ENCODE results near the gene AFF2. TPM values are rescaled to one million over a fixed set of nuclear protein-coding genes. Genes with fewer than 3 reads are reported as not detected.

AFF2 gene
- polyA plus RNA-seq, 1 of the 3 experiments (the other 2 are of a cell fraction): not detected

- no peak for TF ChIP-seq MXI1 (IDR thresholded peaks at IDR 0.05; ENCODE audit: low read depth, low read length)
These were observed 92.2 kb downstream of the AFF2 start (continued) for GRCh38 chrX:148592595-148592994.

GRCh38 chrX:148593146-148593545, 92.7 kb downstream of the AFF2 start:
- H3K36me3 ChIP-seq (replicated peaks in 1 of 2; ENCODE audit: control insufficient read depth in 1 of 2, insufficient read depth in 2 of 2, low read length in 1 of 2): no peaks in the 10 kb centered on the region
- H3K4me3 ChIP-seq (ENCODE audit: low read depth in 2 of 2, low read length in 1 of 2): no peak overlapping the region
- TF ChIP-seq ELF1 (IDR thresholded peaks at IDR 0.05): no peak
- H3K4me1 ChIP-seq (ENCODE audit: control insufficient read depth in 1 of 2, insufficient read depth in 2 of 2, low read depth in 1 of 2, low read length in 1 of 2): no peaks in the 10 kb centered on the region
- no peaks in the 10 kb centered on the region for H3K9me2 ChIP-seq
- no peaks in the 10 kb centered on the region for H4K20me1 ChIP-seq (ENCODE audit: insufficient read depth)
- no peaks in the 10 kb centered on the region for H3K27me3 ChIP-seq (ENCODE audit: insufficient read depth)
- H3K9ac ChIP-seq: no peak overlapping the region
- no peak for DNase-seq
- H2AFZ ChIP-seq (ENCODE audit: low read depth): no peak overlapping the region
- no peaks in the 10 kb centered on the region for H3K79me2 ChIP-seq (ENCODE audit: insufficient read depth)
- no peaks in the 10 kb centered on the region for H3F3A ChIP-seq (replicated peaks; ENCODE audit: insufficient read depth)
- H3K27ac ChIP-seq (ENCODE audit: low read depth in 2 of 2, low read length in 1 of 2): no peak overlapping the region
- H3K4me2 ChIP-seq: no peak overlapping the region
- 2% methylated on average over 2 of the region's 2 CpGs for WGBS (ENCODE audit: low lambda C conversion rate)
- CTCF ChIA-PET: no interaction called here
- H3K9me3 ChIP-seq: no peaks in the 10 kb centered on the region
- POLR2A ChIA-PET: no interaction called here

- Histone ChIP-seq H4K20me1 (ENCODE audit: insufficient read depth) (no peaks in the 10 kb centered on the region), H3K4me2 (no peak overlapping the region), H3K4me1 (ENCODE audit: control insufficient read depth in 1 of 2, insufficient read depth in 2 of 2, low read depth in 1 of 2, low read length in 1 of 2) (no peaks in the 10 kb centered on the region), H3K4me3 (ENCODE audit: low read depth in 2 of 2, low read length in 1 of 2) (no peak overlapping the region), H3K79me2 (ENCODE audit: insufficient read depth) (no peaks in the 10 kb centered on the region), H2AFZ (ENCODE audit: low read depth) (no peak overlapping the region), H3K27ac (ENCODE audit: low read depth in 2 of 2, low read length in 1 of 2) (no peak overlapping the region), H3K27me3 (ENCODE audit: insufficient read depth) (no peaks in the 10 kb centered on the region), H3F3A (replicated peaks; ENCODE audit: insufficient read depth) (no peaks in the 10 kb centered on the region), H3K9me2 (no peaks in the 10 kb centered on the region), H3K9me3 (no peaks in the 10 kb centered on the region), H3K9ac (no peak overlapping the region), H3K36me3 (replicated peaks in 1 of 2; ENCODE audit: control insufficient read depth in 1 of 2, insufficient read depth in 2 of 2, low read length in 1 of 2) (no peaks in the 10 kb centered on the region)
- CTCF ChIA-PET: interaction anchor here (1.0 kb wide), 1 partner anchor 42 kb away, joined by 3 read pairs; no protein-coding TSS in a partner anchor
- no peak for DNase-seq
- POLR2A ChIA-PET: interaction anchor here (0.5 kb wide), 1 partner anchor 204 kb away, joined by 6 read pairs; no protein-coding TSS in a partner anchor
- 2% methylated on average over 4 of the region's 4 CpGs for WGBS (ENCODE audit: low lambda C conversion rate)
- TF ChIP-seq RAD21 (IDR thresholded peaks at IDR 0.05; ENCODE audit: low read length) (no peak), JUND (IDR thresholded peaks at IDR 0.05) (no peak), ELF1 (IDR thresholded peaks at IDR 0.05) (no peak)
These were observed 93.6 kb downstream of the AFF2 start for GRCh38 chrX:148593987-148594386.

- no peaks in the 10 kb centered on the region for H3K79me2 ChIP-seq (ENCODE audit: insufficient read depth)
- ChIA-PET CTCF (interaction anchor here (0.7 kb wide), 1 partner anchor 10 kb away, joined by 3 read pairs; no protein-coding TSS in a partner anchor), POLR2A (no interaction called here)
- no peak overlapping the region for H2AFZ ChIP-seq (ENCODE audit: low read depth)
- no peaks in the 10 kb centered on the region for H3K4me1 ChIP-seq (ENCODE audit: control insufficient read depth in 1 of 2, insufficient read depth in 2 of 2, low read depth in 1 of 2, low read length in 1 of 2)
- H4K20me1 ChIP-seq (ENCODE audit: insufficient read depth): no peaks in the 10 kb centered on the region
- H3K9ac ChIP-seq: no peak overlapping the region
- H3K4me2 ChIP-seq: no peak overlapping the region
- no peak overlapping the region for H3K27ac ChIP-seq (ENCODE audit: low read depth in 2 of 2, low read length in 1 of 2)
- TF ChIP-seq TCF12 (IDR thresholded peaks at IDR 0.05): no peak
- no peak for TF ChIP-seq SIN3A (IDR thresholded peaks at IDR 0.05; ENCODE audit: borderline replicate concordance, low read depth, low read length)
- no peak for TF ChIP-seq USF2 (IDR thresholded peaks at IDR 0.05; ENCODE audit: borderline replicate concordance, low read depth, low read length)
- no peaks in the 10 kb centered on the region for H3K9me3 ChIP-seq
- no peaks in the 10 kb centered on the region for H3K36me3 ChIP-seq (replicated peaks in 1 of 2; ENCODE audit: control insufficient read depth in 1 of 2, insufficient read depth in 2 of 2, low read length in 1 of 2)
- no peaks in the 10 kb centered on the region for H3F3A ChIP-seq (replicated peaks; ENCODE audit: insufficient read depth)
- 0% methylated on average over 4 of the region's 4 CpGs for WGBS (ENCODE audit: low lambda C conversion rate)
- no peaks in the 10 kb centered on the region for H3K9me2 ChIP-seq
- DNase-seq: no peak
- no peaks in the 10 kb centered on the region for H3K27me3 ChIP-seq (ENCODE audit: insufficient read depth)
- no peak overlapping the region for H3K4me3 ChIP-seq (ENCODE audit: low read depth in 2 of 2, low read length in 1 of 2)
These were observed 99.0 kb downstream of the AFF2 start for GRCh38 chrX:148599404-148599803.

All from SK-N-SH (cell line).